ENCODE measurements around the gene GNAZ. TPM values are rescaled to one million over a fixed set of nuclear protein-coding genes. Genes with fewer than 3 reads are reported as not detected.

GNAZ gene
- total RNA-seq, 2 experiments from 2014 or later = 0.21 to 0.26 TPM

GRCh38 chr22:23034621-23035556 lies 35.4 kb upstream of the GNAZ start:
- CTCF ChIA-PET = no interaction called here

GRCh38 chr22:23035557-23036277 lies 34.6 kb upstream of the GNAZ start:
- H3K9me3 Mint-ChIP-seq (ENCODE audit: insufficient read depth) = no peaks in the 10 kb centered on the region
- no peak overlapping the region for H3K4me3 Mint-ChIP-seq
- DNase-seq = no peak
- no peaks in the 10 kb centered on the region for H3K36me3 Mint-ChIP-seq (ENCODE audit: low read depth)
- ChIA-PET POLR2A (no interaction called here), CTCF (interaction anchor here (1.1 kb wide), 1 partner anchor 255 kb away, joined by 3 read pairs; no protein-coding TSS in a partner anchor)
- no peak for ATAC-seq
- H3K4me1 Mint-ChIP-seq (ENCODE audit: low read depth) = peaks cover 6% of the 10 kb centered on the region
- peaks cover 14% of the 10 kb centered on the region for H3K27me3 Mint-ChIP-seq (ENCODE audit: low read depth)
- no peak overlapping the region for H3K27ac Mint-ChIP-seq

More at GRCh38 chr22:23034621-23035556, 35.4 kb upstream of the GNAZ start:
- no peak overlapping the region for H3K4me3 Mint-ChIP-seq
- ATAC-seq = no peak
- peaks cover 6% of the 10 kb centered on the region for H3K4me1 Mint-ChIP-seq (ENCODE audit: low read depth)
- DNase-seq = no peak
- POLR2A ChIA-PET = no interaction called here
- H3K27ac Mint-ChIP-seq = no peak overlapping the region
- H3K9me3 Mint-ChIP-seq (ENCODE audit: insufficient read depth) = no peaks in the 10 kb centered on the region
- H3K36me3 Mint-ChIP-seq (ENCODE audit: low read depth) = no peaks in the 10 kb centered on the region
- peaks cover 11% of the 10 kb centered on the region for H3K27me3 Mint-ChIP-seq (ENCODE audit: low read depth)

- Mint-ChIP-seq H3K27ac (no peak overlapping the region), H3K36me3 (ENCODE audit: low read depth) (no peaks in the 10 kb centered on the region), H3K4me1 (ENCODE audit: low read depth) (peaks cover 6% of the 10 kb centered on the region), H3K4me3 (no peak overlapping the region), H3K9me3 (ENCODE audit: insufficient read depth) (no peaks in the 10 kb centered on the region), H3K27me3 (ENCODE audit: low read depth) (peaks cover 20% of the 10 kb centered on the region)
- ChIA-PET POLR2A (no interaction called here), CTCF (interaction anchor here (0.8 to 1.1 kb wide), 2 partner anchors 78 to 254 kb away, joined by 3 read pairs; no protein-coding TSS in a partner anchor)
- DNase-seq (no peak), ATAC-seq (no peak)
Measured at GRCh38 chr22:23036684-23037428, 33.5 kb upstream of the GNAZ start.

GRCh38 chr22:23037429-23038333 lies 32.6 kb upstream of the GNAZ start:
- ChIA-PET CTCF (interaction anchor here (0.8 kb wide), 1 partner anchor 79 kb away, joined by 3 read pairs; no protein-coding TSS in a partner anchor), POLR2A (no interaction called here)
- Mint-ChIP-seq H3K4me3 (no peak overlapping the region), H3K9me3 (ENCODE audit: insufficient read depth) (no peaks in the 10 kb centered on the region), H3K27me3 (ENCODE audit: low read depth) (peaks cover 23% of the 10 kb centered on the region), H3K27ac (no peak overlapping the region), H3K4me1 (ENCODE audit: low read depth) (peaks cover 6% of the 10 kb centered on the region), H3K36me3 (ENCODE audit: low read depth) (no peaks in the 10 kb centered on the region)
- no peak for DNase-seq
- no peak for ATAC-seq

GRCh38 chr22:23038334-23038642 lies 32.0 kb upstream of the GNAZ start:
- Mint-ChIP-seq H3K27ac (no peak overlapping the region), H3K36me3 (ENCODE audit: low read depth) (no peaks in the 10 kb centered on the region), H3K4me3 (no peak overlapping the region), H3K27me3 (ENCODE audit: low read depth) (peaks cover 23% of the 10 kb centered on the region), H3K9me3 (ENCODE audit: insufficient read depth) (no peaks in the 10 kb centered on the region), H3K4me1 (ENCODE audit: low read depth) (peaks cover 6% of the 10 kb centered on the region)
- ChIA-PET POLR2A (no interaction called here), CTCF (no interaction called here)
- DNase-seq (no peak), ATAC-seq (no peak)

GRCh38 chr22:23038902-23039301 lies 31.4 kb upstream of the GNAZ start:
- no peak overlapping the region for H3K4me3 Mint-ChIP-seq
- DNase-seq = no peak
- ChIA-PET CTCF (no interaction called here), POLR2A (no interaction called here)
- no peaks in the 10 kb centered on the region for H3K36me3 Mint-ChIP-seq (ENCODE audit: low read depth)
- peaks cover 23% of the 10 kb centered on the region for H3K27me3 Mint-ChIP-seq (ENCODE audit: low read depth)
- no peak overlapping the region for H3K27ac Mint-ChIP-seq
- no peak for ATAC-seq
- no peaks in the 10 kb centered on the region for H3K9me3 Mint-ChIP-seq (ENCODE audit: insufficient read depth)
- H3K4me1 Mint-ChIP-seq (ENCODE audit: low read depth) = peaks cover 6% of the 10 kb centered on the region

GRCh38 chr22:23042179-23042578 lies 28.1 kb upstream of the GNAZ start:
- peaks cover 23% of the 10 kb centered on the region for H3K27me3 Mint-ChIP-seq (ENCODE audit: low read depth)
- ChIA-PET CTCF (interaction anchor here (1.1 kb wide), 1 partner anchor 28 kb away, joined by 3 read pairs; the partner anchor contains the start of gene GNAZ), POLR2A (no interaction called here)
- no peak for DNase-seq
- no peaks in the 10 kb centered on the region for H3K4me1 Mint-ChIP-seq (ENCODE audit: low read depth)
- no peak overlapping the region for H3K4me3 Mint-ChIP-seq
- no peaks in the 10 kb centered on the region for H3K36me3 Mint-ChIP-seq (ENCODE audit: low read depth)
- ATAC-seq = no peak
- no peaks in the 10 kb centered on the region for H3K9me3 Mint-ChIP-seq (ENCODE audit: insufficient read depth)
- no peak overlapping the region for H3K27ac Mint-ChIP-seq

GRCh38 chr22:23044570-23044969 lies 25.7 kb upstream of the GNAZ start:
- H3K27me3 Mint-ChIP-seq (ENCODE audit: low read depth) = peaks cover 35% of the 10 kb centered on the region
- no peaks in the 10 kb centered on the region for H3K36me3 Mint-ChIP-seq (ENCODE audit: low read depth)
- POLR2A ChIA-PET = no interaction called here
- H3K4me1 Mint-ChIP-seq (ENCODE audit: low read depth) = peaks cover 3% of the 10 kb centered on the region
- H3K4me3 Mint-ChIP-seq = no peak overlapping the region
- ATAC-seq = no peak
- no peaks in the 10 kb centered on the region for H3K9me3 Mint-ChIP-seq (ENCODE audit: insufficient read depth)
- DNase-seq = no peak
- CTCF ChIA-PET = interaction anchor here (0.9 kb wide), 1 partner anchor 85 kb away, joined by 5 read pairs; no protein-coding TSS in a partner anchor
- no peak overlapping the region for H3K27ac Mint-ChIP-seq

- H3K36me3 Mint-ChIP-seq (ENCODE audit: low read depth) = no peaks in the 10 kb centered on the region
- peaks cover 36% of the 10 kb centered on the region for H3K27me3 Mint-ChIP-seq (ENCODE audit: low read depth)
- ChIA-PET POLR2A (no interaction called here), CTCF (interaction anchor here (0.7 to 0.9 kb wide), 2 partner anchors 86 to 943 kb away, joined by 3 to 5 read pairs; no protein-coding TSS in a partner anchor)
- DNase-seq (no peak), ATAC-seq (no peak)
- no peaks in the 10 kb centered on the region for H3K9me3 Mint-ChIP-seq (ENCODE audit: insufficient read depth)
- H3K4me3 Mint-ChIP-seq = no peak overlapping the region
- H3K27ac Mint-ChIP-seq = no peak overlapping the region
- peaks cover 6% of the 10 kb centered on the region for H3K4me1 Mint-ChIP-seq (ENCODE audit: low read depth)
Measured at GRCh38 chr22:23045461-23045860, 24.9 kb upstream of the GNAZ start.

GRCh38 chr22:23047265-23047664 lies 23.1 kb upstream of the GNAZ start:
- no peak for DNase-seq
- CTCF ChIA-PET = no interaction called here
- peaks cover 41% of the 10 kb centered on the region for H3K27me3 Mint-ChIP-seq (ENCODE audit: low read depth)
- H3K9me3 Mint-ChIP-seq (ENCODE audit: insufficient read depth) = no peaks in the 10 kb centered on the region
- no peaks in the 10 kb centered on the region for H3K36me3 Mint-ChIP-seq (ENCODE audit: low read depth)
- no peak for ATAC-seq
- H3K27ac Mint-ChIP-seq = no peak overlapping the region
- POLR2A ChIA-PET = no interaction called here
- no peak overlapping the region for H3K4me3 Mint-ChIP-seq
- H3K4me1 Mint-ChIP-seq (ENCODE audit: low read depth) = peaks cover 9% of the 10 kb centered on the region

GRCh38 chr22:23047742-23048141 lies 22.6 kb upstream of the GNAZ start:
- Mint-ChIP-seq H3K27ac (no peak overlapping the region), H3K9me3 (ENCODE audit: insufficient read depth) (no peaks in the 10 kb centered on the region), H3K36me3 (ENCODE audit: low read depth) (no peaks in the 10 kb centered on the region), H3K4me1 (ENCODE audit: low read depth) (peaks cover 9% of the 10 kb centered on the region), H3K4me3 (no peak overlapping the region), H3K27me3 (ENCODE audit: low read depth) (peaks cover 42% of the 10 kb centered on the region)
- ATAC-seq = no peak
- DNase-seq = no peak
- ChIA-PET POLR2A (no interaction called here), CTCF (no interaction called here)

Measured in activated CD8-positive, alpha-beta T cell treated with anti-CD3 and anti-CD28 coated beads, Interleukin-2, amount 10 ng/mL, durations not matched to agents 7 days and 5 days (primary cell).